Thoracic aorta (tissue), 2 donors: ENCODE data around the gene BCAN. TPM values are rescaled to one million over a fixed set of nuclear protein-coding genes. Genes with fewer than 3 reads are reported as not detected.

Source experiments
- ATAC-seq: fragments of 150-250 bp; one replicate; pipeline ENCODE4 v1.8.0; 2017; ENCODE audit warnings: low read depth; ENCODE audit not compliant: insufficient number of reproducible peaks, low FRiP score
- DNase-seq: peaks from one replicate; pipeline ENCODE4 v3.0.0-alpha.2; 2020; ENCODE audit warnings: low spot score
- H3K27ac ChIP-seq, 2 donors: fragments of 200-600 bp; sonication (generic); 1 replicate in 1 of 2; 2 replicates in 1 of 2; pipeline ENCODE4 v1.5.1; 2016; ENCODE audit warnings: mild to moderate bottlenecking in 2 of 2, moderate library complexity in 2 of 2
- H3K27me3 ChIP-seq: fragments of 200-600 bp; sonication (generic); replicated peaks from 2 replicates; pipeline ENCODE4 v1.6.0; 2016; ENCODE audit warnings: mild to moderate bottlenecking; ENCODE audit not compliant: insufficient read depth
- H3K36me3 ChIP-seq: fragments of 200-600 bp; sonication (generic); one replicate; pipeline ENCODE4 v1.5.1; 2016
- H3K4me1 ChIP-seq, 2 donors: fragments of 200-600 bp; sonication (generic); 1 replicate in 1 of 2; 2 replicates in 1 of 2; pipeline versions ENCODE4 v1.5.1 to v1.6.0; 2016; ENCODE audit warnings: low read depth in 2 of 2, mild to moderate bottlenecking in 1 of 2; ENCODE audit not compliant: control insufficient read depth in 1 of 2
- H3K4me3 ChIP-seq: fragments of 200-600 bp; sonication (generic); 2 replicates; pipeline ENCODE4 v1.5.1; 2016; ENCODE audit warnings: mild to moderate bottlenecking
- H3K9me3 ChIP-seq: fragments of 200-600 bp; sonication (generic); 2 replicates; pipeline ENCODE4 v1.5.1; 2016
- total RNA-seq, 2 donors: library from RNA; depleted of rRNA; stranded (reverse); fragments of >200 nt; gene quantifications; one replicate each; pipeline versions ENCODE4 v1.1.0 to v1.2.3, GENCODE V29; 2016
- TF ChIP-seq, protein P1 (sequence below): fragments of 200-600 bp; sonication (generic); IDR thresholded peaks from one replicate; pipeline ENCODE4 v1.5.1; 2019; ENCODE audit warnings: antibody characterized with exemption

BCAN gene
- total RNA-seq, 2 donors from 2014 or later = 0.54 to 0.99 TPM

GRCh38 chr1:156692925-156693847, 51.3 kb downstream of the BCAN start:
- Histone ChIP-seq H3K4me3 (no peak overlapping the region), H3K27me3 (peaks cover 10% of the 10 kb centered on the region), H3K9me3 (no peaks in the 10 kb centered on the region), H3K27ac (no peak overlapping the region), H3K4me1 (peaks cover 0 to 4% of the 10 kb centered on the region in 2 donors), H3K36me3 (no peaks in the 10 kb centered on the region)
- TF ChIP-seq, protein P1, sequence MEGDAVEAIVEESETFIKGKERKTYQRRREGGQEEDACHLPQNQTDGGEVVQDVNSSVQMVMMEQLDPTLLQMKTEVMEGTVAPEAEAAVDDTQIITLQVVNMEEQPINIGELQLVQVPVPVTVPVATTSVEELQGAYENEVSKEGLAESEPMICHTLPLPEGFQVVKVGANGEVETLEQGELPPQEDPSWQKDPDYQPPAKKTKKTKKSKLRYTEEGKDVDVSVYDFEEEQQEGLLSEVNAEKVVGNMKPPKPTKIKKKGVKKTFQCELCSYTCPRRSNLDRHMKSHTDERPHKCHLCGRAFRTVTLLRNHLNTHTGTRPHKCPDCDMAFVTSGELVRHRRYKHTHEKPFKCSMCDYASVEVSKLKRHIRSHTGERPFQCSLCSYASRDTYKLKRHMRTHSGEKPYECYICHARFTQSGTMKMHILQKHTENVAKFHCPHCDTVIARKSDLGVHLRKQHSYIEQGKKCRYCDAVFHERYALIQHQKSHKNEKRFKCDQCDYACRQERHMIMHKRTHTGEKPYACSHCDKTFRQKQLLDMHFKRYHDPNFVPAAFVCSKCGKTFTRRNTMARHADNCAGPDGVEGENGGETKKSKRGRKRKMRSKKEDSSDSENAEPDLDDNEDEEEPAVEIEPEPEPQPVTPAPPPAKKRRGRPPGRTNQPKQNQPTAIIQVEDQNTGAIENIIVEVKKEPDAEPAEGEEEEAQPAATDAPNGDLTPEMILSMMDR = no peak
- no peak for ATAC-seq
- DNase-seq = no peak

- DNase-seq (no peak), ATAC-seq (no peak)
- Histone ChIP-seq H3K36me3 (no peaks in the 10 kb centered on the region), H3K4me3 (no peak overlapping the region), H3K4me1 (peaks cover 0 to 4% of the 10 kb centered on the region in 2 donors), H3K9me3 (no peaks in the 10 kb centered on the region), H3K27ac (no peak overlapping the region), H3K27me3 (peaks cover 10% of the 10 kb centered on the region)
- TF ChIP-seq, protein P1 = no peak
Measured at GRCh38 chr1:156693848-156694689, 52.2 kb downstream of the BCAN start.

- no peaks in the 10 kb centered on the region for H3K9me3 ChIP-seq
- peaks cover 0 to 4% of the 10 kb centered on the region in 2 donors for H3K4me1 ChIP-seq
- ATAC-seq = no peak
- DNase-seq = no peak
- no peaks in the 10 kb centered on the region for H3K36me3 ChIP-seq
- TF ChIP-seq, protein P1 = no peak
- no peak overlapping the region for H3K4me3 ChIP-seq
- no peak overlapping the region for H3K27ac ChIP-seq
- H3K27me3 ChIP-seq = peaks cover 10% of the 10 kb centered on the region
Measured at GRCh38 chr1:156694690-156694962, 52.7 kb downstream of the BCAN start.

DNA sequence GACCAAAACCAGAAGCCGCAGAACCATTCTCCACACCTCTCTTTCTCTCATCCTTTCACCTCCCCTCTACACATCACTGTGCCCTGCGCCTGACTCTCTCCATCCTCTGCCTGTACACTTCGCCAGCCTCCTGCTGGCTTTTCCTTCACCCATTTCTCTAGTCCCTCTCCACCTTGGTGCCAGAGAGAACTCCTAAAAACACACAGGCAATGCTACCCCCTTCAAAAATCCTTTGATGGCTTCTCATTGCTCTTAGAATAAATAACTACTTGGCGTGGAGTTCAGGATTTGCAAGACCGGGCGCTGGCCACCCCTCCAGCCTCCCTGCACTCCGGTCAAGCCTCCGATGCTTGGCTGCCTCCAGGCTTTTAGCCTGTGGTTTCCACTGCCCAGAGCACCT, 54.8 kb downstream of the BCAN start:
- Histone ChIP-seq H3K27me3 (no peaks in the 10 kb centered on the region), H3K4me1 (no peaks in the 10 kb centered on the region), H3K4me3 (no peak overlapping the region), H3K9me3 (no peaks in the 10 kb centered on the region), H3K27ac (no peak overlapping the region), H3K36me3 (no peaks in the 10 kb centered on the region)
- TF ChIP-seq, protein P1 = no peak
- DNase-seq (no peak), ATAC-seq (no peak)

DNA sequence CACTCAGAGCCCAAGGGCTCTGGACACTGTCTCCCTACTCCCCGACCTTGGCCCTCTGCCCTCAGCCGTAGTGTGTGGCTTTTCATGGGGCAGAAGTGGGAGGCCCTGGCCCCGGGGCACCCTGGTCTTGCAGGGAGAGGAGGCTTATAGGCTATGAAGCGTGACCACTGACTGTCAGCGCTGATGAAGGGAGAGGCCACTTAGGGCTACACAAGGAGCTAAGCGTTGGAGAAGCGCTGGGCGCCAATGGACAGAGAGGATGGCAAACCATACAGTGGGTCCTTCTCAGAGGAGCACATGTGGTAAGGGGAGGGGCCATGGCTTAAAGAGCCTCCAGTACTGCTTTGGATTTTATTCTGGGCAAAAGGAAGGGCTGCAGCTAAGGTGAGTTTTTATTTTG, 55.6 kb downstream of the BCAN start:
- H3K9me3 ChIP-seq = no peaks in the 10 kb centered on the region
- no peak overlapping the region for H3K4me3 ChIP-seq
- H3K36me3 ChIP-seq = no peaks in the 10 kb centered on the region
- H3K4me1 ChIP-seq = no peaks in the 10 kb centered on the region
- TF ChIP-seq, protein P1 = no peak
- ATAC-seq (no peak), DNase-seq (no peak)
- no peak overlapping the region for H3K27ac ChIP-seq
- H3K27me3 ChIP-seq = no peaks in the 10 kb centered on the region
